ENCODE results near the gene TTC7B. TPM values are rescaled to one million over a fixed set of nuclear protein-coding genes. Genes with fewer than 3 reads are reported as not detected.

Gene TTC7B
- total RNA-seq, 2 experiments from 2014 or later: 5.6 to 7.8 TPM

DNA sequence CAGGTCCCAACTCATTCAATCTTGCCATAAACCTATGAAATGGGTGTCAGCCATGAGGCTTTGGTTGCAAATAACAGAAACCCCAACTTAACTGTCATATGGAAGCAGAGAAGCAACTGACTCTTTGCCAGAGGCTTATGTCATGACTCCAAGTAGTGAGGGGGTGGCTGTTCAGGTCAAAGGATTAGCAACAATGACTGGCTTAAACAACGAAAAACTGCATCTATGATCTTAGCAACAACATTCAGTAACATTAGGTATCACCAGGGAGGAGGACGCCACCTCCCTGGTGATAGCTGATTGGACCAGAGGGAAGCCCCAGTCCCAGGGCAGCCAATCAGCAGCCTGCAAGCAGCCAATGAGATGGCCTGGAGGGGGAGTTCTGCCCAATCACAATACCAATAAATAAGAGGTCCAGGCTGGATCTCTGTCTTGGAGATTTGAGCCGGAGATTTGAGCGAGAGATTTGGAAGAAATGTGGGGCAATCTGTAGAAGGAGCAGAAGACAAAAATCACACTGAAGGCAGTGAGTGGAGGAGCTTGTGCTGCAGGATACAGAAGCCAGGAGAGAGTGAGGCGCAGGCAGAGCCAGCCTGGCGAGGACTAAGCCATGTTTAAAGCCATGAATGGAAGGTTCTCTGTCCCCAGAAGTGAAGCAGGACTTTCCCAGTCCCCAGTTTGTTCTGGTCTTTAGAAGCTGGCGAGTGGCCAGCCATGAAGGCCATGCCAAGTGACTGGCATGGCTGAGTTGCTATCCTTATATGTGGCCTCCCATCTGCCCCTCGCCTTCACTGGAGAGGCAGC, 326.1 kb downstream of the TTC7B start:
- CTCF ChIA-PET: no interaction called here
- no peak for DNase-seq
- Mint-ChIP-seq H3K4me1 (ENCODE audit: low read depth) (no peaks in the 10 kb centered on the region), H3K4me3 (no peak overlapping the region), H3K36me3 (ENCODE audit: low read depth) (no peaks in the 10 kb centered on the region), H3K27ac (no peak overlapping the region), H3K9me3 (no peaks in the 10 kb centered on the region), H3K27me3 (no peaks in the 10 kb centered on the region)
- POLR2A ChIA-PET: no interaction called here
- intact Hi-C loops (cut with micrococcal nuclease): no loop called here
- no peak for ATAC-seq
- TF ChIP-seq CTCF (IDR thresholded peaks at IDR 0.05): no peak

DNA sequence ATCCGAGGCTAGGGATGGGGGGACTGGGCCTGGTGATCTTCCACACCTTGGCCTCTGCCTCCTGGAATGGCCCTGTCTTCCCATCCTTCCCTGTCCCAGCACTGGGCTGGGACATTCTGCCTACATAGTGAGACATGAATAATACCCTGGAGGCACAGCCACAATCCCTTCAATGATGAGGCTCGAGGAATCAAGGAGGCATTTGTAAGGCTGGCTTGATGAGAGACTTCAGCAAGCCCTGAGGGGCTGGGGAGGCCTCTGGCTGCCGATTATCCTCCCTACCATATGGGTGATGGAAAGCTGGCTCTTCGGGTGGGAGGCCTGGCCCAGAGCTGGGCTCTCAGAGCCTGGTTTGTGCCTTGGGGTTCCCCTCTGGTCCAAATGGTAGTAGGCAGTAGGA, 326.9 kb downstream of the TTC7B start:
- ChIA-PET CTCF (no interaction called here), POLR2A (no interaction called here)
- ATAC-seq: no peak
- no peak for DNase-seq
- Mint-ChIP-seq H3K36me3 (ENCODE audit: low read depth) (no peaks in the 10 kb centered on the region), H3K4me1 (ENCODE audit: low read depth) (peaks cover 2% of the 10 kb centered on the region), H3K9me3 (no peaks in the 10 kb centered on the region), H3K4me3 (no peak overlapping the region), H3K27me3 (no peaks in the 10 kb centered on the region), H3K27ac (no peak overlapping the region)
- TF ChIP-seq CTCF (IDR thresholded peaks at IDR 0.05): no peak
- intact Hi-C loops (cut with micrococcal nuclease): no loop called here

GRCh38 chr14:90488256-90488655, 328.0 kb downstream of the TTC7B start:
- H3K4me3 Mint-ChIP-seq: no peak overlapping the region
- POLR2A ChIA-PET: no interaction called here
- H3K36me3 Mint-ChIP-seq (ENCODE audit: low read depth): no peaks in the 10 kb centered on the region
- H3K4me1 Mint-ChIP-seq (ENCODE audit: low read depth): peaks cover 10% of the 10 kb centered on the region
- ATAC-seq (no peak), DNase-seq (no peak)
- no peaks in the 10 kb centered on the region for H3K9me3 Mint-ChIP-seq
- H3K27me3 Mint-ChIP-seq: no peaks in the 10 kb centered on the region
- CTCF ChIA-PET: no interaction called here
- intact Hi-C loops (cut with micrococcal nuclease): no loop called here
- no peak overlapping the region for H3K27ac Mint-ChIP-seq
- no peak for TF ChIP-seq CTCF (IDR thresholded peaks at IDR 0.05)

- no peak for DNase-seq
- TF ChIP-seq CTCF (IDR thresholded peaks at IDR 0.05): no peak
- peaks cover 11% of the 10 kb centered on the region for H3K4me1 Mint-ChIP-seq (ENCODE audit: low read depth)
- H3K27ac Mint-ChIP-seq: no peak overlapping the region
- no peak overlapping the region for H3K4me3 Mint-ChIP-seq
- H3K9me3 Mint-ChIP-seq: no peaks in the 10 kb centered on the region
- POLR2A ChIA-PET: no interaction called here
- CTCF ChIA-PET: no interaction called here
- no peaks in the 10 kb centered on the region for H3K36me3 Mint-ChIP-seq (ENCODE audit: low read depth)
- ATAC-seq: no peak
- intact Hi-C loops (cut with micrococcal nuclease): no loop called here
- H3K27me3 Mint-ChIP-seq: no peaks in the 10 kb centered on the region
These were observed 328.8 kb downstream of the TTC7B start for GRCh38 chr14:90487462-90487861.

GRCh38 chr14:90487031-90487430, 329.2 kb downstream of the TTC7B start:
- Mint-ChIP-seq H3K36me3 (ENCODE audit: low read depth) (no peaks in the 10 kb centered on the region), H3K4me3 (no peak overlapping the region), H3K9me3 (no peaks in the 10 kb centered on the region), H3K27me3 (no peaks in the 10 kb centered on the region), H3K4me1 (ENCODE audit: low read depth) (peaks cover 11% of the 10 kb centered on the region), H3K27ac (no peak overlapping the region)
- DNase-seq (no peak), ATAC-seq (no peak)
- TF ChIP-seq CTCF (IDR thresholded peaks at IDR 0.05): no peak
- intact Hi-C loops (cut with micrococcal nuclease): no loop called here
- ChIA-PET CTCF (no interaction called here), POLR2A (no interaction called here)

Measured in activated CD8-positive, alpha-beta T cell treated with anti-CD3 and anti-CD28 coated beads for 36 hours (primary cell).